Common myeloid progenitor, CD34-positive (primary cell): ENCODE results near the gene ULK4.
A peak's percentile ranks its signal among the peaks of the same experiment; 100 is the strongest.
"Not testable (repeated sequence)": the region's sequence is repeated elsewhere in the genome, so short reads cannot be mapped to it uniquely, and the experiment has no call there.

Experiments
- CTCF ChIA-PET: fragments of 350-600 bp; sonication (Branson Sonifier 250); formaldehyde crosslinking; loops from one replicate; lab custom pipeline; 2021; ENCODE audit warnings: antibody characterized with exemption; lab: Charles Lee
- POLR2A ChIA-PET: fragments of 350-600 bp; sonication (Branson Sonifier 250); formaldehyde crosslinking; loops from one replicate; lab custom pipeline; 2021; ENCODE audit warnings: antibody characterized with exemption; lab: Charles Lee
- DNase-seq, 3 donors: peaks; one replicate each; pipeline versions ENCODE4 v3.0.0 to v3.0.0-alpha.2; 2013
- H3K27ac ChIP-seq, 2 experiments: 1 replicate in 1 of 2; 2 replicates in 1 of 2; pipeline ENCODE4 v1.7.0; 2013; ENCODE audit warnings: inconsistent platforms in 2 of 2, low read length in 2 of 2, mild to moderate bottlenecking in 2 of 2, low read depth in 1 of 2, moderate library complexity in 1 of 2; ENCODE audit not compliant: severe bottlenecking in 2 of 2, insufficient read depth in 1 of 2, poor library complexity in 1 of 2
- H3K27me3 ChIP-seq, 5 experiments: replicated peaks in 2 of 5; 1 replicate in 3 of 5; 2 replicates in 2 of 5; pipeline versions ENCODE4 v1.6.1 to v1.7.0; 2013; ENCODE audit warnings: low read length in 4 of 5, mild to moderate bottlenecking in 2 of 5, moderate library complexity in 2 of 5, inconsistent platforms in 1 of 5; ENCODE audit not compliant: insufficient read depth in 5 of 5, control insufficient read depth in 4 of 5
- H3K36me3 ChIP-seq, 4 experiments: 1 replicate in 2 of 4; 2 replicates in 2 of 4; pipeline versions ENCODE4 v1.6.1 to v1.7.0; 2013; ENCODE audit warnings: low read length in 3 of 4, control low read depth in 1 of 4, mild to moderate bottlenecking in 1 of 4; ENCODE audit not compliant: control insufficient read depth in 4 of 4, insufficient read depth in 4 of 4
- H3K4me1 ChIP-seq, 4 experiments: 1 replicate in 3 of 4; 2 replicates in 1 of 4; pipeline versions ENCODE4 v1.6.1 to v1.7.1; 2013; ENCODE audit warnings: low read length in 3 of 4, mild to moderate bottlenecking in 3 of 4, control low read depth in 1 of 4, inconsistent platforms in 1 of 4, moderate library complexity in 1 of 4; ENCODE audit not compliant: control insufficient read depth in 4 of 4, insufficient read depth in 4 of 4; ENCODE audit errors: control extremely low read depth in 1 of 4
- H3K4me3 ChIP-seq, 7 experiments: 1 replicate in 4 of 7; 2 replicates in 3 of 7; pipeline versions ENCODE4 v1.5.1 to v1.7.0; 2013; ENCODE audit warnings: mild to moderate bottlenecking in 7 of 7, low read length in 6 of 7, moderate library complexity in 6 of 7, inconsistent platforms in 2 of 7, low read depth in 2 of 7, control low read depth in 1 of 7; ENCODE audit not compliant: insufficient read depth in 4 of 7, control insufficient read depth in 1 of 7; ENCODE audit errors: extremely low read depth in 1 of 7
- H3K9me3 ChIP-seq, 5 experiments: 1 replicate in 4 of 5; 2 replicates in 1 of 5; pipeline versions ENCODE4 v1.6.1 to v1.7.1; 2013; ENCODE audit warnings: low read length in 4 of 5, mild to moderate bottlenecking in 2 of 5, inconsistent platforms in 1 of 5, low read depth in 1 of 5, moderate library complexity in 1 of 5; ENCODE audit not compliant: control insufficient read depth in 4 of 5, insufficient read depth in 2 of 5; ENCODE audit errors: control extremely low read depth in 1 of 5
- WGBS: methylation state at CpG from one replicate; pipeline ENCODE4 v1.1.5; 2013; ENCODE audit not compliant: insufficient coverage; 5-methylcytosine and 5-hydroxymethylcytosine counted together

The ULK4 gene

DNA sequence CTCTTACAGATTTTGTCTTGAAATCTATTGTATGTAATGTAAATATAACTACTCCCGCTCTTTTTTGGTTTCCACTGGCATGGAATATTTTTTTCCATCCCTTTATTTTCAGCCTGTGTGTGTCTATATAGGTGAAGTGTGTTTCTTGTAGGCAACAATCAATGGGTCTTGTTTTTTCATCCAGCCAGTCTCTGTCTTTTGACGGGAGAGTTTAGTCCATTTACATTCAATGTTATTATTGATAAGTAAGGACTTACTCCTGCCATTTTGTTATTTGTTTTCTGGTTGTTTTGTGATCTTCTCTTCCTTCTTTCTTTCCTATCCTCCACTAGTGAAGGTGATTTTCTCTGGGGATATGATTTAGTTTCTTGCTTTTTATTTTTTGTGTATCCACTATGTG is 101.4 kb downstream of the ULK4 start:
- H3K4me1 ChIP-seq, H3K4me3 ChIP-seq, POLR2A ChIA-PET, H3K27ac ChIP-seq, CTCF ChIA-PET, H3K27me3 ChIP-seq, DNase-seq, H3K9me3 ChIP-seq: not testable (repeated sequence)
- H3K36me3 ChIP-seq, result peaks cover 0 to 14% (median 0%) of the 10 kb centered on the region in 4 experiments
- WGBS, result no CpG with 5 or more reads among the region's 2 CpGs

DNA sequence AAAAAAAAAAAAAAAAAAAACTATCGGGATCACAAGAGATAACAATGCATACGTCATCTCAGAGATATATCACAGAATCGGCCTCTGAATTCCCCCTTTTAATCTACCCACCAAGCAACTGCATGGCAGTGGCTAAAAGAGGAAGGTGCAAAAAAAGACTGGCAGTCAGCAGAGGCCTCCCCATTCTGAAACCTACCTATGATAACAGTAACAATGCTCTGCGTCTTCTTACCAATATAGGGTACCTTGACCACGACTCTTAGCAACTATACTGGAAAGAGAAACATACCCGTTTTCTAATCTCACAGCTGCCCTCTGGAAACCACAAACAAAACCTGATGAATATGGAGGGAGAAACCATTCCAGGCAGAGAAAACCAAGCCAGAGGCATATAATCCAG is 106.9 kb downstream of the ULK4 start:
- POLR2A ChIA-PET, result no interaction called here
- Histone ChIP-seq H3K9me3 (peaks cover 0 to 3% (median 0%) of the 10 kb centered on the region in 5 experiments), H3K4me1 (no peaks in the 10 kb centered on the region), H3K27me3 (no peaks in the 10 kb centered on the region), H3K36me3 (peaks cover 0 to 11% (median 0%) of the 10 kb centered on the region in 4 experiments), H3K27ac (no peak overlapping the region), H3K4me3 (no peak overlapping the region)
- CTCF ChIA-PET, result no interaction called here
- DNase-seq, result no peak
- no CpG with 5 or more reads among the region's 6 CpGs for WGBS

DNA sequence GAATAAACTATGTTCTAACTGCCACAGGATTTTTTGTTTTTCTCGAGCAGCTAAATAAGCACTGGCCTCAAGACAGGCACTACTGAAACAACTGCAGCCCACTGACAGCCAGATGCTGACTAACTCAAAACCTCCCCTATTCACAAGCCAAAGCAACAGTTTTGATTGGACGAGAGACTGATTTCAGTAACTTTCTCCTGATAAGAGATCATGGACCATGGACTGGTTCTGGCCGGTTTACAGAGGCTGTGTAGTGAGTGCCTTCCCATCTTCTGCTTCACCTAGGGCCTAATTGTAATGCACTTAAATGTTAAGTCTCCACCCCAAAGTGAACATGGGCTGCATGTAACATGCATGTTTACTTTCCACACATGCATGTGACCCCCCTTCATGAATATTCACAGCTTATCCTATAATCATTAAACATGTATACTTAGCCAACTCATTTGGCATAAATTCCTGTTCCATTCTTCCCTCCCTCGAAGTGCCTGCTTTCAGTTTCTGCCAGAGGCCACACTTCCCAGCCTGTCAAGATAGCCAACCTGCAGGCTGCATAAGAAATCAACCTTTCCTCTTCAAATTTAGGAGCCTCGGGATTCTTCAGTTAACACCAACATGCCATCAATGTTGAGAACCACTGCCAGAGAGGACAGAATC is 108.2 kb downstream of the ULK4 start:
- H3K27ac ChIP-seq, result no peak overlapping the region
- ChIA-PET CTCF (no interaction called here), POLR2A (no interaction called here)
- no peak overlapping the region for H3K4me3 ChIP-seq
- DNase-seq, result no peak
- WGBS, result 95% methylated on average over 5 of the region's 5 CpGs
- H3K27me3 ChIP-seq, result no peaks in the 10 kb centered on the region
- H3K4me1 ChIP-seq, result no peaks in the 10 kb centered on the region
- H3K36me3 ChIP-seq, result peaks cover 0 to 5% (median 0%) of the 10 kb centered on the region in 4 experiments
- no peaks in the 10 kb centered on the region for H3K9me3 ChIP-seq

DNA sequence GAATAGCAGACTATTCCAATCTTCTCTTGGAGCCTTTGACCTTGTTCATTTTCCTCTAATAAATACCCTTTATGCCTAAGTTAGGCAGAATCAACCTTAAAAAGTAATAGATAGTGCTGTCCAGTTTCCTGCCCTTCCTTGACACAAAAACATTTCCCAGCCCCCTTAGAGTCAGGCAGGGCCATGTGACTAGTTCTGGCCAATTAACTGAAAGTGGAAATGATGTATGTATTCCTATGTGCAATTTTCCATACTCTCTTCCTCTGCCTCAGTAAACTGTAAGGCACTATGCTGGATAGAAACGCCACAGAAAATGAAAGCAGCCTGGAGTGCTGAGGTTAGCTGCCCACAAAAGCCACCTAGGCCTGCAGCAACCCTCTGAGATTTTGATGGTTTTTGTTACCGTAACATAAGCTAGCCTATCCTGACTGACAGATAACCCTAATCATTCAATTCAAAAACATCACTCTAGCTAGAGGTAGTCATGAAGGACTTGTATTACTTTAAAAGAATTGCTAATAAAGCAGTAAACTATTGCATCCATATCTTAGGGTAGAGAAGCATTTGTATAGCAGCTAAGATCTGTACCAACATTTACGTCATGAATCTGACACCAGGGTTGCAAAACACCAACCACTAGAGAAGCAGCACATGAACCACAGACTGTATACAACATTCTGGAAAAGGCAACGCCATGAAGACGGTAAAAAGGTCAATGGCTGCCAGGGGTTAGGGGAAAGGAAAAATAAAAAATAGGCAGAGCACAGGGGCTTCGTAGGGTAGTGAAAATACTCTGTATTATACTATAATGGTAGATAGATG is 112.9 kb downstream of the ULK4 start:
- DNase-seq, result peak in 1 of 3 donors; percentile 3
- no peaks in the 10 kb centered on the region for H3K9me3 ChIP-seq
- POLR2A ChIA-PET, result interaction anchor here (0.5 kb wide), 1 partner anchor 1683 kb away, joined by 6 read pairs; no protein-coding TSS in a partner anchor

GRCh38 chr3:41847679-41848078 is 114.2 kb downstream of the ULK4 start:
- no peak for DNase-seq
- no peak overlapping the region for H3K27ac ChIP-seq
- H3K36me3 ChIP-seq, result peaks cover 0 to 5% (median 2%) of the 10 kb centered on the region in 4 experiments
- peaks cover 0 to 5% (median 2%) of the 10 kb centered on the region in 5 experiments for H3K9me3 ChIP-seq
- no peaks in the 10 kb centered on the region for H3K4me1 ChIP-seq
- H3K4me3 ChIP-seq, result no peak overlapping the region
- no peaks in the 10 kb centered on the region for H3K27me3 ChIP-seq
- ChIA-PET POLR2A (no interaction called here), CTCF (no interaction called here)
- WGBS, result no CpG with 5 or more reads among the region's 1 CpG

More for the DNA sequence above, 112.9 kb downstream of the ULK4 start:
- Histone ChIP-seq H3K27me3 (no peaks in the 10 kb centered on the region), H3K36me3 (peaks cover 0 to under 1% (median 0%) of the 10 kb centered on the region in 4 experiments), H3K4me3 (no peak overlapping the region), H3K4me1 (no peaks in the 10 kb centered on the region), H3K27ac (no peak overlapping the region)
- 89% methylated on average over 1 of the region's 6 CpGs for WGBS
- CTCF ChIA-PET, result no interaction called here

DNA sequence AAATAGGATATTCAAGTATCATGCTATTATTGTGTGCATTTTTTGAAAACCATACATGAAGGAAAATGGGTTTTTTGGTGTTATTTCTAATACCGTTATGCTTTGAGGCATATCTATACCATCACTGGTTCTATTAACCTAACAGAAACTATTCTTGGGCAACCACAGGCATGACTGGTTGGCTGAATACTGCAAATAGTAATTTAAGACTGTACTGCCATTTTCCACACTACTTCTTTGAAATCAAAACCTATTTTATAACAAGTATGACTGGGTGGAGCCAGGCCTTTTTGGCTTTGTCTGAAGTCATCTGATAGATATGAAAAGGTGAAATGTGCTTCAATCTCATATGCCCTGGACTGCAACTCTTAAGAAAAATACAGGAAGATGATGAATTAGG is 115.1 kb downstream of the ULK4 start:
- no peak overlapping the region for H3K27ac ChIP-seq
- ChIA-PET CTCF (no interaction called here), POLR2A (no interaction called here)
- peaks cover 0 to 10% (median 2%) of the 10 kb centered on the region in 4 experiments for H3K36me3 ChIP-seq
- H3K4me1 ChIP-seq, result no peaks in the 10 kb centered on the region
- H3K4me3 ChIP-seq, result no peak overlapping the region
- DNase-seq, result no peak
- no CpG with 5 or more reads among the region's 1 CpG for WGBS
- peaks cover 0 to 11% (median 8%) of the 10 kb centered on the region in 5 experiments for H3K9me3 ChIP-seq
- no peaks in the 10 kb centered on the region for H3K27me3 ChIP-seq

- WGBS, result 100% methylated on average over 1 of the region's 1 CpG
- POLR2A ChIA-PET, result no interaction called here
- CTCF ChIA-PET, result no interaction called here
Measured at GRCh38 chr3:41845826-41846225, 116.1 kb downstream of the ULK4 start.

More at GRCh38 chr3:41845826-41846225, 116.1 kb downstream of the ULK4 start:
- no peak overlapping the region for H3K4me3 ChIP-seq
- H3K9me3 ChIP-seq, result peaks cover 0 to 11% (median 8%) of the 10 kb centered on the region in 5 experiments
- peaks cover 0 to 10% (median 2%) of the 10 kb centered on the region in 4 experiments for H3K36me3 ChIP-seq
- no peaks in the 10 kb centered on the region for H3K4me1 ChIP-seq
- no peak for DNase-seq
- H3K27ac ChIP-seq, result no peak overlapping the region
- no peaks in the 10 kb centered on the region for H3K27me3 ChIP-seq
